ENCODE measurements around the gene CPB1.

The CPB1 gene

DNA sequence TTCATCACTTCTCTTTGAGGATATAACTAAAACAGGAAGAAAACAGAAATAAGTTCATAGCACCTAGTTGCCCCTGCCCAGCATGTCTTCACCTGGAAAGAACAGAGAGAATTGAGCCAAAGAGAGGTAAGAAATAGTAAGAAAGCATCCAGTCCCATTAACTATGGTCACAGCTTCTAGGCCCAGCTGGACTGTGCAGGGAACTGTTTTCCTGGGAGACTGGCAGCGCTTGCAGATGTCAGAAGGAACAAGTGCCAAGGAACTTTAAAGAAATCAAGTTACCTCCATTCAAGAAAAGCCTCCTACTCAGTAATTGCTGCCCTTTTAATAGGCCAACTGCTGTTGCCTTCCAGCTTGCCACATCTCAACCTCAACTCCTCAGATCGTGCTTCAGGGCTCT, 17.8 kb upstream of the CPB1 start:
- DNase-seq (ENCODE audit: low spot score in 2 of 2) (no peak), ATAC-seq (replicated peaks; ENCODE audit: extremely low read depth, poor library complexity, severe bottlenecking) (no peak)
- Mint-ChIP-seq H3K27me3 (peaks cover 23% of the 10 kb centered on the region), H3K4me3 (no peak overlapping the region), H3K9me3 (no peaks in the 10 kb centered on the region), H3K27ac (ENCODE audit: low read depth) (no peak overlapping the region), H3K4me1 (no peaks in the 10 kb centered on the region), H3K36me3 (ENCODE audit: insufficient read depth) (no peaks in the 10 kb centered on the region)

DNA sequence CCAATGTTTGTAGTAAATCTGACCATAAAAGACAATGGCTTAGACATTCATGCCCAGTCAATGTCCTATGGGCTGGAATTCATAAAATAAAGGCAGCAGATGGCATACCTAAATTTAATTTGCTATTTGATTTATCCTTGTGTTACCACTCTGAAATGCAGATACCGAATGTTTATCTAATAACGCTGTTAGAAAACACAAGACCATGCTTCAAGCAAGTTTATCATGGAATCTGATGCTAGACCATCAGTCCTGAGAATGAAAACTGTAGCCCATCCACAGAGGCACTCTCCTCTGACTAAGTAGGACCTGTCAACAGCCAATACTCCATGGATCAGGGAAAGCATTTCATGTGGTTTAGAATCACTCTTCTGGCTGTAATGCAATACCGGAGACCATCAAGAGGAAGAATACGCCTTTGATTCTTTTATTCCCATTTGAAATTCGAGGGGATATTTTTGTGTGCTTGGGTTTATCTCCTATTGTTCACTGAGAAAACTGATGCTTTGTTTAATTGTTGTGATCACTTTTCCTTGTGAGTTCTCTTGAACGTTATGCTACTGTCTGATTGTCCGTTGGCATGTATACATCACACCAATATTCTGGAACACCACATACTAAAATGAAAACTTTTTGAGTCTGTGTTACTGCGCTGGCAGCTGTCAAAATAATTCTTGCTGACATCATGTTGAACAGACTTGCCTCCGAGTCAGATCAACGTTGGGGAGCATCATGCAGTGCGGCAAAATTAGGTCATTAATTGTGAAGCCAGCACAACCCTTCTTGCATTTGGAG, 12.1 kb upstream of the CPB1 start:
- Mint-ChIP-seq H3K4me3 (no peak overlapping the region), H3K27me3 (peaks cover 8% of the 10 kb centered on the region), H3K9me3 (no peaks in the 10 kb centered on the region), H3K4me1 (no peaks in the 10 kb centered on the region), H3K27ac (ENCODE audit: low read depth) (no peak overlapping the region), H3K36me3 (ENCODE audit: insufficient read depth) (no peaks in the 10 kb centered on the region)
- ATAC-seq (replicated peaks; ENCODE audit: extremely low read depth, poor library complexity, severe bottlenecking) (no peak), DNase-seq (ENCODE audit: low spot score in 2 of 2) (no peak)

GRCh38 chr3:148816427-148816826, 11.2 kb upstream of the CPB1 start:
- Mint-ChIP-seq H3K9me3 (no peaks in the 10 kb centered on the region), H3K36me3 (ENCODE audit: insufficient read depth) (no peaks in the 10 kb centered on the region), H3K4me3 (no peak overlapping the region), H3K27ac (ENCODE audit: low read depth) (no peak overlapping the region), H3K27me3 (no peaks in the 10 kb centered on the region), H3K4me1 (no peaks in the 10 kb centered on the region)
- ATAC-seq (replicated peaks; ENCODE audit: extremely low read depth, poor library complexity, severe bottlenecking) (no peak), DNase-seq (ENCODE audit: low spot score in 2 of 2) (no peak)

GRCh38 chr3:148816981-148817525, 10.6 kb upstream of the CPB1 start:
- ATAC-seq (replicated peaks; ENCODE audit: extremely low read depth, poor library complexity, severe bottlenecking): no peak
- H3K9me3 Mint-ChIP-seq: no peaks in the 10 kb centered on the region
- H3K4me1 Mint-ChIP-seq: no peaks in the 10 kb centered on the region
- H3K27ac Mint-ChIP-seq (ENCODE audit: low read depth): no peak overlapping the region
- H3K36me3 Mint-ChIP-seq (ENCODE audit: insufficient read depth): no peaks in the 10 kb centered on the region
- no peaks in the 10 kb centered on the region for H3K27me3 Mint-ChIP-seq
- H3K4me3 Mint-ChIP-seq: no peak overlapping the region
- DNase-seq (ENCODE audit: low spot score in 2 of 2): no peak

GRCh38 chr3:148820361-148821245, 7.0 kb upstream of the CPB1 start:
- Mint-ChIP-seq H3K36me3 (ENCODE audit: insufficient read depth) (no peaks in the 10 kb centered on the region), H3K4me3 (no peak overlapping the region), H3K9me3 (no peaks in the 10 kb centered on the region), H3K27me3 (no peaks in the 10 kb centered on the region), H3K27ac (ENCODE audit: low read depth) (no peak overlapping the region), H3K4me1 (no peaks in the 10 kb centered on the region)
- DNase-seq (ENCODE audit: low spot score in 2 of 2) (no peak), ATAC-seq (replicated peaks; ENCODE audit: extremely low read depth, poor library complexity, severe bottlenecking) (no peak)

DNA sequence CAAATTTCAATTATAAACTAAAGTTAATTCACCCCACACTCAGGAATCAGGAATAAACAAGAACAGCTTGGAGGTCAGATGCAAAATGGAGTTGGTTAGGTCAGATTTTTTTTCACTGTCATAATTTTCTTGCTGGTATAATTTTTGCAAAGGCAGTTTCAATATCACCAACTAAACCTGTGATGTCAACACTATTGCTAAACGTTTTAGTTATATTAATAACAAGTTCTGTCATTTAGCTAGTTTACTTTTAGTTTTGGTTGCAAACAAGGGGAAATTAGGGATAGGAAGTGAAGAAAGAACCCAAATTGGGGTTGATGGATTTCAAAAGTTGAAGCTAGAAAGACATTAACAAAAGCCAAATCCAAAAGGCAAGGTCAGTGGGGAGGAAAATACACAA, 4.6 kb upstream of the CPB1 start:
- H3K27ac Mint-ChIP-seq (ENCODE audit: low read depth): no peak overlapping the region
- no peaks in the 10 kb centered on the region for H3K36me3 Mint-ChIP-seq (ENCODE audit: insufficient read depth)
- ATAC-seq (replicated peaks; ENCODE audit: extremely low read depth, poor library complexity, severe bottlenecking): no peak
- no peaks in the 10 kb centered on the region for H3K9me3 Mint-ChIP-seq
- no peaks in the 10 kb centered on the region for H3K4me1 Mint-ChIP-seq
- no peak for DNase-seq (ENCODE audit: low spot score in 2 of 2)
- H3K4me3 Mint-ChIP-seq: no peak overlapping the region
- no peaks in the 10 kb centered on the region for H3K27me3 Mint-ChIP-seq

- H3K27me3 Mint-ChIP-seq: no peaks in the 10 kb centered on the region
- DNase-seq (ENCODE audit: low spot score in 2 of 2) (no peak), ATAC-seq (replicated peaks; ENCODE audit: extremely low read depth, poor library complexity, severe bottlenecking) (no peak)
- H3K4me1 Mint-ChIP-seq: no peaks in the 10 kb centered on the region
- no peak overlapping the region for H3K4me3 Mint-ChIP-seq
- H3K9me3 Mint-ChIP-seq: no peaks in the 10 kb centered on the region
- no peak overlapping the region for H3K27ac Mint-ChIP-seq (ENCODE audit: low read depth)
- H3K36me3 Mint-ChIP-seq (ENCODE audit: insufficient read depth): no peaks in the 10 kb centered on the region
These were observed 2.1 kb upstream of the CPB1 start for GRCh38 chr3:148825476-148825875.

- no peak for DNase-seq (ENCODE audit: low spot score in 2 of 2)
- Mint-ChIP-seq H3K4me1 (no peaks in the 10 kb centered on the region), H3K27me3 (no peaks in the 10 kb centered on the region), H3K36me3 (ENCODE audit: insufficient read depth) (no peaks in the 10 kb centered on the region), H3K27ac (ENCODE audit: low read depth) (no peak overlapping the region), H3K9me3 (no peaks in the 10 kb centered on the region), H3K4me3 (no peak overlapping the region)
- ATAC-seq (replicated peaks; ENCODE audit: extremely low read depth, poor library complexity, severe bottlenecking): no peak
These were observed 602 bp downstream of the CPB1 start for GRCh38 chr3:148828136-148828690.

GRCh38 chr3:148829926-148830325, 2.3 kb downstream of the CPB1 start:
- ATAC-seq (replicated peaks; ENCODE audit: extremely low read depth, poor library complexity, severe bottlenecking) (no peak), DNase-seq (ENCODE audit: low spot score in 2 of 2) (no peak)
- Mint-ChIP-seq H3K27me3 (peaks cover 7% of the 10 kb centered on the region), H3K27ac (ENCODE audit: low read depth) (no peak overlapping the region), H3K9me3 (no peaks in the 10 kb centered on the region), H3K4me3 (no peak overlapping the region), H3K36me3 (ENCODE audit: insufficient read depth) (no peaks in the 10 kb centered on the region), H3K4me1 (no peaks in the 10 kb centered on the region)

DNA sequence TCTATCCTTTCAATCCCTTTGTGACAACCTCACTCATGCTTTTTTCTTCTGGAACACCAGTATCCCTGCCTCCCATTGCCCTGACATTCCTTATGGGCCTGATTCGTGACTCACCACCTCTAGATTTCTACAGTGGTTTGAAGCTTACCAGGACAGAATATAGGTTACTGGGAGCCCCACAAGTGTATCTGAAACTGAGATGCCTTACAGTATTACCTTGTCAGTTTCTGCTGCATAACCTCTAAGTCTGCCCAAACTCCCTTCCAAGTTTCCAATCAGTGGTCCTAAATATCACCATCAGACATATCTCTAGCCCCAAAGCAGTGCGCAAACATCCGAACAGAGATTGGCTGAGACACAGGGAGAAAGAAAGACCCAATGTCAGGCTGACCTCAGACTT, 5.6 kb downstream of the CPB1 start:
- Mint-ChIP-seq H3K4me1 (no peaks in the 10 kb centered on the region), H3K9me3 (no peaks in the 10 kb centered on the region), H3K27ac (ENCODE audit: low read depth) (no peak overlapping the region), H3K27me3 (peaks cover 15% of the 10 kb centered on the region), H3K4me3 (no peak overlapping the region), H3K36me3 (ENCODE audit: insufficient read depth) (no peaks in the 10 kb centered on the region)
- no peak for ATAC-seq (replicated peaks; ENCODE audit: extremely low read depth, poor library complexity, severe bottlenecking)
- no peak for DNase-seq (ENCODE audit: low spot score in 2 of 2)

- Mint-ChIP-seq H3K27me3 (peaks cover 25% of the 10 kb centered on the region), H3K9me3 (no peaks in the 10 kb centered on the region), H3K27ac (ENCODE audit: low read depth) (no peak overlapping the region), H3K4me3 (no peak overlapping the region), H3K36me3 (ENCODE audit: insufficient read depth) (no peaks in the 10 kb centered on the region), H3K4me1 (no peaks in the 10 kb centered on the region)
- no peak for ATAC-seq (replicated peaks; ENCODE audit: extremely low read depth, poor library complexity, severe bottlenecking)
- no peak for DNase-seq (ENCODE audit: low spot score in 2 of 2)
These were observed 12.2 kb downstream of the CPB1 start for GRCh38 chr3:148839805-148840204.

DNA sequence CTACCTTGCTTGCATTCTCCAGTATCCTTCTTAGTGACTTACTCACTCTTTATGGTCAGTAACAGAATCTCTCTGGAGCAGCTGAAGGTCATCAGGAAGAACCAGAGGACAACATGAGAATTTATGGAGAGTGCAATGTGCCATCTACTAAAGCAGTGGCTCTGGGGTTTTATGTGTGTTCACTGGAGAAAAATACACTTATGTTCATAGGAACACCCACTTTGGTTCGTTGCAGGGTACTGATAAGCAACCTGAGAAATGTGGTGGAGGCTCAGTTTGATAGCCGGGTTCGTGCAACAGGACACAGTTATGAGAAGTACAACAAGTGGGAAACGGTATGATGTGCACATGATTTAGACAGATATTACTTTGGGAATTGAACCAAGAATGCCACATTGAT, 12.8 kb downstream of the CPB1 start:
- Mint-ChIP-seq H3K9me3 (no peaks in the 10 kb centered on the region), H3K4me1 (no peaks in the 10 kb centered on the region), H3K27ac (ENCODE audit: low read depth) (no peak overlapping the region), H3K4me3 (no peak overlapping the region), H3K36me3 (ENCODE audit: insufficient read depth) (no peaks in the 10 kb centered on the region), H3K27me3 (peaks cover 18% of the 10 kb centered on the region)
- DNase-seq (ENCODE audit: low spot score in 2 of 2) (no peak), ATAC-seq (replicated peaks; ENCODE audit: extremely low read depth, poor library complexity, severe bottlenecking) (no peak)

Measured in central memory CD8-positive, alpha-beta T cell (primary cell).